ENCODE data around the gene MYO5C. TPM values are rescaled to one million over a fixed set of nuclear protein-coding genes. Genes with fewer than 3 reads are reported as not detected.

MYO5C gene
- total RNA-seq, 2 experiments from 2014 or later: 0.42 to 0.69 TPM

GRCh38 chr15:52307847-52308246 lies 12.2 kb upstream of the MYO5C start:
- Mint-ChIP-seq H3K9me3 (ENCODE audit: low read depth) (no peaks in the 10 kb centered on the region), H3K36me3 (ENCODE audit: low read depth) (peaks cover 10% of the 10 kb centered on the region), H3K27me3 (no peaks in the 10 kb centered on the region), H3K4me3 (no peak overlapping the region), H3K4me1 (peaks cover 10% of the 10 kb centered on the region), H3K27ac (no peak overlapping the region)
- DNase-seq: no peak
- ChIA-PET CTCF (interaction anchor here (0.8 kb wide), 1 partner anchor 51 kb away, joined by 3 read pairs; no protein-coding TSS in a partner anchor), POLR2A (no interaction called here)
- no peak for ATAC-seq
- intact Hi-C loops (cut with DNase I, micrococcal nuclease): no loop called here

GRCh38 chr15:52306270-52306669 lies 10.7 kb upstream of the MYO5C start:
- peaks cover 7% of the 10 kb centered on the region for H3K36me3 Mint-ChIP-seq (ENCODE audit: low read depth)
- POLR2A ChIA-PET: no interaction called here
- CTCF ChIA-PET: no interaction called here
- peaks cover 10% of the 10 kb centered on the region for H3K4me1 Mint-ChIP-seq
- no peak overlapping the region for H3K4me3 Mint-ChIP-seq
- no peak overlapping the region for H3K27ac Mint-ChIP-seq
- intact Hi-C loops (cut with DNase I, micrococcal nuclease): no loop called here
- no peaks in the 10 kb centered on the region for H3K9me3 Mint-ChIP-seq (ENCODE audit: low read depth)
- peak; percentile 92 for ATAC-seq
- no peaks in the 10 kb centered on the region for H3K27me3 Mint-ChIP-seq
- DNase-seq: no peak

DNA sequence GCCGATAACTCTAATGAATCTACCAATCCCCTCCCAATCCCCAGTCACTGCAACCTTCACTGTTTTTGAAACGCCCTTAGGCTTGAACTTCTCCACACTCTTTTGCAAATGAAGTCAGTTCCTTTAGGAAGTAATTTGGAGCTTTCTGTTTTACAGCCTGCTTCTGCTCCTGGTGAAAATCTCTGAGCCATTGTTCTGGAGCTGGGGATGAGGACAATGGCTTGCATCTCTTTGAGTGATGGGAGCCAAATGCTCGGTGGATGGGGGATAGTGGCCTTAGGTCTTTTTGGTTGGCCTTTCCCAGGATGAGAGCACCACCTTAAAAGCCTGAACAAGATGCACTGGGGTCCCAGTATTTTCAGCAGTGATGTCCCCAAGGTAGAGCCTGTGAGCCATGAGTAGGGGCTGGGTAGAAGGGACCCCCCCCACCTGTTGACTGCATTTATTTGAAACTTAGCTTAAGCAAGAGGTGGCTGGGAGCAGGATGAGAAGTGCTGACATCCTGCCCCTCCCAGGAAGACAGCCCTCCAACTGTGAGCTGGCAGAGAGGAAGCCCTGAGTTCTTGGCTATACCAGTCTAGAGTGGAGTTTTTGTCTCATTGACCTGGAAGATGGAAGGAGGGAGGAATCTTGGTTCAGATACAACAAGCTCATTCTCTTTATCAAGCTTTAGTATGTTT lies 7.6 kb upstream of the MYO5C start:
- Mint-ChIP-seq H3K4me3 (no peak overlapping the region), H3K27me3 (peaks cover 2% of the 10 kb centered on the region), H3K36me3 (ENCODE audit: low read depth) (peaks cover 1% of the 10 kb centered on the region), H3K27ac (no peak overlapping the region), H3K4me1 (peaks cover 10% of the 10 kb centered on the region), H3K9me3 (ENCODE audit: low read depth) (no peaks in the 10 kb centered on the region)
- ATAC-seq (no peak), DNase-seq (no peak)
- ChIA-PET CTCF (interaction anchor here (0.6 to 2.1 kb wide), 6 partner anchors 11 to 95 kb away, joined by 3 to 9 read pairs (median 3); no protein-coding TSS in a partner anchor), POLR2A (no interaction called here)
- intact Hi-C loops (cut with DNase I, micrococcal nuclease): no loop called here

DNA sequence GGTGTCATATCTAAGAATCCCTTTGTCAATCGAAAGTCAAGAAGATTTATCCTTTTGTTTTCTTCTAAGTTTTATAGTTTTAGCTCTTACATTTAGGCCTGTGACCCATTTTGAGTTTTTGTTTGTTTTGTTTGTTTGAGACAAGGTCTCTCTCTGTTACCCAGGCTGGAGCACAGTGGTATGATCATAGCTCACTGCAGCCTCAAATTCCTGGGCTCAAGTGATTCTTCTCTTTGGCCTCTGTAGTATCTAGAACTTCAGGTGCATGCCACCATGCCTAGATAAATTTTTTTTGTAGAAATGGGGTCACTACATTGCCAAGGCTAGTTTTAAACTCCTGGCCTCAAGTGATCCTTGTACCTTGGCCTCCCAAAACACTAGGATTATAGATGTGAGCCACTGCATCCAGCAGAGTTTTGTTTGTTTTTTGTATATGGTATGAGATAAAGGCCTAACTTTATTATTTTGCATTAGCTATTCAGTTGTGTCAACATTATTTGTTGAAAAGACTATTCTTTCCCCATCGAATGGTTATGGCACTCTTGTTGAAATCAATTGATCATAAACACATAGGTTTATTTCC lies 5.8 kb upstream of the MYO5C start:
- no peak for ATAC-seq
- peaks cover 9% of the 10 kb centered on the region for H3K27me3 Mint-ChIP-seq
- intact Hi-C loops (cut with DNase I, micrococcal nuclease): no loop called here

DNA sequence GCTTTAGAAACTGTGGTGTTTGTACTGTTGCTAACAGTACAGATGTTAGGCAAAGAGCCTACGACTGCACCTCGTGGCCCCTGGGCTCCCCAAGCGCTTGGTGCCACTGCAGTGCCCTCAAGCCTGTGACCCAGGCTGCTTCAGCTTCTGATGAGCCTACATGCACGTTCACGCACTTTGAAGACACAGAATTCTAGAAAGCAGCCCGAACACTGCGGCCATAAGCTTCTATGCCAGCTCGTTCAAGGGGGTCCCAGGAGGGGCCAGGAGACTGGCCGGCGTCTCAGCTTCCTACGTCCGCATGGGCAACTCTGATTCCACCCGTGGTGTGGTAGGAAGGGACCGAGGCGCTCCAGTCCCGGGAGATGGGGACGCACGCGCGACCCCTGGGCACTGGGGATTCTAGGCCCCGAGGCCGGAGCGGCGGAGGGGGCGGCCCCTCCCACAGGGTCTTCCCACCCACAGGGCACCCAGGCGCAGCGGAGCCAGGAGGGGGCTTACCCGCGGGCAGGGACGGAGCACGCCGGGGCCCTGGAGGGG lies 653 bp downstream of the MYO5C start:
- no peak overlapping the region for H3K4me3 Mint-ChIP-seq
- no peak for ATAC-seq
- POLR2A ChIA-PET: no interaction called here
- peaks cover 2% of the 10 kb centered on the region for H3K4me1 Mint-ChIP-seq
- peak; percentile 16 for DNase-seq
- intact Hi-C loops (cut with DNase I, micrococcal nuclease): no loop called here
- no peak overlapping the region for H3K27ac Mint-ChIP-seq
- H3K36me3 Mint-ChIP-seq (ENCODE audit: low read depth): no peaks in the 10 kb centered on the region
- peaks cover 35% of the 10 kb centered on the region for H3K27me3 Mint-ChIP-seq
- no peaks in the 10 kb centered on the region for H3K9me3 Mint-ChIP-seq (ENCODE audit: low read depth)
- CTCF ChIA-PET: no interaction called here

More for the DNA sequence above, 5.8 kb upstream of the MYO5C start:
- H3K4me1 Mint-ChIP-seq: peaks cover 10% of the 10 kb centered on the region
- POLR2A ChIA-PET: no interaction called here
- no peak overlapping the region for H3K4me3 Mint-ChIP-seq
- CTCF ChIA-PET: interaction anchor here (0.9 kb wide), 1 partner anchor 480 kb away, joined by 3 read pairs; no protein-coding TSS in a partner anchor
- H3K27ac Mint-ChIP-seq: no peak overlapping the region
- DNase-seq: no peak
- no peaks in the 10 kb centered on the region for H3K9me3 Mint-ChIP-seq (ENCODE audit: low read depth)
- peaks cover 1% of the 10 kb centered on the region for H3K36me3 Mint-ChIP-seq (ENCODE audit: low read depth)

DNA sequence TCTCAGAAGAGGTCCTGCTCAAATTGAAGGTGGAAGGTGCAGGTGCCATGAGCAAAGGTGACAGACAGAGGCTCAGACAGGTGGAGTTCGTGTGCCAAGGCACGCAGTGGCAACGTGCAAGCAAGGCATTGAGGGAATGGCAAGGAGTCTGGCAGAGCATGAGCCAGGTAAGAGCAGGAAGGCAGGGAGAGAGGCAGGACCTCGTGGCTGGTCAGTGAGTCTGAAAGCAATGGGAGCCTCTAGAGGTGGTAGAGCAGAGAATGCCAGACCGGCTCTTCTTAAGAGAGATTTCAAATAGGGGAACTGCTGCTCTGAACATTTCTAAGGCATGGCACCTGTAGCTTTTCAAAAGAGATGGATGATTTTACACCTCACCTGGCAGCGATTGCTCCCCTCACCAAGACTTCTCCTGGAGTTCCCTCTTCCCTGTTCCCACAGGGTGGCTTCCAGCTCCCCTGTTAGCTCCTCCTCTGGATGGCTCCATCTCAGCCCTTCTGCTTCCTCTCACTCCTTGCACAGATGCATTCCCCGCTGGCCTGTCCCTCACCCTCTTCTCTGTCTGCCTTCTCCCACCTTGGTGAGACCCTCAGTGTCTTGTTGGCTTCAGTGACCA lies 2.7 kb downstream of the MYO5C start:
- no peaks in the 10 kb centered on the region for H3K9me3 Mint-ChIP-seq (ENCODE audit: low read depth)
- DNase-seq (no peak), ATAC-seq (no peak)
- CTCF ChIA-PET: interaction anchor here (0.7 kb wide), 1 partner anchor 305 kb away, joined by 3 read pairs; no protein-coding TSS in a partner anchor
- H3K27me3 Mint-ChIP-seq: peaks cover 32% of the 10 kb centered on the region
- intact Hi-C loops (cut with DNase I, micrococcal nuclease): no loop called here
- H3K36me3 Mint-ChIP-seq (ENCODE audit: low read depth): no peaks in the 10 kb centered on the region
- H3K27ac Mint-ChIP-seq: no peak overlapping the region
- H3K4me1 Mint-ChIP-seq: peaks cover 2% of the 10 kb centered on the region
- POLR2A ChIA-PET: no interaction called here
- no peak overlapping the region for H3K4me3 Mint-ChIP-seq

- H3K9me3 Mint-ChIP-seq (ENCODE audit: low read depth): no peaks in the 10 kb centered on the region
- no peak overlapping the region for H3K4me3 Mint-ChIP-seq
- intact Hi-C loops (cut with DNase I, micrococcal nuclease): no loop called here
- ChIA-PET CTCF (interaction anchor here (1.4 to 1.5 kb wide), 3 partner anchors 29 to 66 kb away, joined by 4 to 5 read pairs (median 4); no protein-coding TSS in a partner anchor), POLR2A (no interaction called here)
- DNase-seq: no peak
- peaks cover 26% of the 10 kb centered on the region for H3K27me3 Mint-ChIP-seq
- H3K4me1 Mint-ChIP-seq: peaks cover 2% of the 10 kb centered on the region
- no peak overlapping the region for H3K27ac Mint-ChIP-seq
- H3K36me3 Mint-ChIP-seq (ENCODE audit: low read depth): no peaks in the 10 kb centered on the region
- ATAC-seq: no peak
Measured at GRCh38 chr15:52291204-52291603, 4.4 kb downstream of the MYO5C start.

DNA sequence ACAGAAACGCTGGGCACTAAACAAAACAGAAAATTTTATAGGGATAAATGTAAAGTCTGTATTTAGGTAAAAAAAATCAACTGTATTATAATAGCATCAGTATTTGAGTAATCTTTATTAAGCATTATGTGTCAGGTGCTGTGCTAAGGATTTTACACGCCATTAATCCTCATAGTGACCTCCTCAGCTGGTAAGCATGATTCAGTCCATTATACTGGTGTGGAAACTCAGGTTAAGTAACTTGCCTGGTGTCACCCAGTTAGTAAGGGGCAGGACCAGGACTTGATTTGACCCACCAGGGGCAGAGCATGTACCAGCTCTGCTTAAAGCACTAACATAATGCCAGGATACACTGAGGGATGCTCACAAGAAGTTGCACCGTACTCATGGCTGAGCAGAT lies 4.8 kb downstream of the MYO5C start:
- Mint-ChIP-seq H3K36me3 (ENCODE audit: low read depth) (no peaks in the 10 kb centered on the region), H3K4me1 (peaks cover 2% of the 10 kb centered on the region), H3K4me3 (no peak overlapping the region), H3K27ac (no peak overlapping the region), H3K27me3 (peaks cover 24% of the 10 kb centered on the region), H3K9me3 (ENCODE audit: low read depth) (no peaks in the 10 kb centered on the region)
- CTCF ChIA-PET: interaction anchor here (1.0 to 1.5 kb wide), 4 partner anchors 29 to 66 kb away, joined by 3 to 5 read pairs (median 4); no protein-coding TSS in a partner anchor
- ATAC-seq (no peak), DNase-seq (no peak)
- intact Hi-C loops (cut with DNase I, micrococcal nuclease): no loop called here
- POLR2A ChIA-PET: interaction anchor here (0.6 kb wide), 1 partner anchor 112 kb away, joined by 3 read pairs; no protein-coding TSS in a partner anchor

- DNase-seq (no peak), ATAC-seq (peak; percentile 80)
- H3K9me3 Mint-ChIP-seq (ENCODE audit: low read depth): no peaks in the 10 kb centered on the region
- H3K4me1 Mint-ChIP-seq: peaks cover 2% of the 10 kb centered on the region
- no peaks in the 10 kb centered on the region for H3K36me3 Mint-ChIP-seq (ENCODE audit: low read depth)
- peaks cover 23% of the 10 kb centered on the region for H3K27me3 Mint-ChIP-seq
- no peak overlapping the region for H3K4me3 Mint-ChIP-seq
- intact Hi-C loops (cut with DNase I, micrococcal nuclease): no loop called here
- ChIA-PET CTCF (interaction anchor here (0.6 to 1.5 kb wide), 6 partner anchors 12 to 66 kb away, joined by 3 to 5 read pairs (median 4); no protein-coding TSS in a partner anchor), POLR2A (interaction anchor here (0.6 kb wide), 1 partner anchor 113 kb away, joined by 3 read pairs; no protein-coding TSS in a partner anchor)
- H3K27ac Mint-ChIP-seq: no peak overlapping the region
Measured at GRCh38 chr15:52290329-52290728, 5.3 kb downstream of the MYO5C start.

DNA sequence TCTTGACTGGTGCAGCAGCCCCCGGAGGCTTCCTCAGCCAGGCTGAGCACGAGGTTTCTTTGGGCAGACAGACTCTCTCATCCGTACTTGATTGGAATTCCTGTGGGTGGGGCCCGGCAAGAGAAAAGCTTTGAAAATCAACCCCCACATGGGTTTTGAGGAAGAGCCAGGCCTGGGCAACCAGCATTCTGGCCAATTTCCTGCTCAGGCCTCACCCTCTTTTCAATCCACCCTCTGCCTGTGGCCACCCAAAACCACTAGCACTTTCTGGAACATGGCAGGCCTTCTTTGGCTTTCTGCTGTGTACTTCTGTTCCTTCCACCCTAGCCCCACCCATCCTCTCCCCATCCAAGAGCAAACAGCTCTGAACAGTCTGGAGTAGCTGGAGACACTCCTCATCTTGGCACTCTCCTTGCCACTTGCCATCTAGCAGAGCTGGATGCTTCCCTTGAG lies 5.9 kb downstream of the MYO5C start:
- Mint-ChIP-seq H3K27me3 (peaks cover 21% of the 10 kb centered on the region), H3K4me1 (peaks cover 2% of the 10 kb centered on the region), H3K4me3 (no peak overlapping the region), H3K9me3 (ENCODE audit: low read depth) (no peaks in the 10 kb centered on the region), H3K36me3 (ENCODE audit: low read depth) (no peaks in the 10 kb centered on the region), H3K27ac (no peak overlapping the region)
- CTCF ChIA-PET: interaction anchor here (0.6 to 1.5 kb wide), 3 partner anchors 13 to 65 kb away, joined by 3 to 5 read pairs (median 4); no protein-coding TSS in a partner anchor
- DNase-seq (no peak), ATAC-seq (no peak)
- POLR2A ChIA-PET: no interaction called here
- intact Hi-C loops (cut with DNase I, micrococcal nuclease): no loop called here

DNA sequence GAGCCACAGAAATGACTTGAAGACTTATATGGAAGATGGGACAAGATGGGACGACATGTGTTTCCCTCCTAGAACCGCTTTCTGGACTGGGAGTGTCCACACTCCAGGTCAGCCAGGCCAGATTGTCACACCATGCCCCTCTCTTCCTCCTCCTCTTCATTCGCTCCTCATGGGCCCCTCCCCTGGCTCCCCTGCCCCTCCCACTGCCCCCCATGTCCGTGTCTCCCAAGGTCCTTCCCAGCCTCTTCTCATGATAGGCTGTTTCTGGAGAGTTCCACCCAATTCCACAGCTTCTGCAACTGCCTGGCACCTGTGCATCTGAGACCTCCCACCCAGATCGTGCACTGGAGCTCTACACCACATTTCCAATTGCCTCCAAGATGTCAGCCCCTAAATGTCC lies 6.6 kb downstream of the MYO5C start:
- ChIA-PET CTCF (interaction anchor here (2.5 kb wide), 1 partner anchor 32 kb away, joined by 8 read pairs; no protein-coding TSS in a partner anchor), POLR2A (no interaction called here)
- intact Hi-C loops (cut with DNase I, micrococcal nuclease): no loop called here
- Mint-ChIP-seq H3K4me1 (peaks cover 2% of the 10 kb centered on the region), H3K9me3 (ENCODE audit: low read depth) (no peaks in the 10 kb centered on the region), H3K27me3 (peaks cover 14% of the 10 kb centered on the region), H3K27ac (no peak overlapping the region), H3K4me3 (no peak overlapping the region), H3K36me3 (ENCODE audit: low read depth) (no peaks in the 10 kb centered on the region)
- DNase-seq: no peak
- ATAC-seq: no peak
